Gastroesophageal sphincter (tissue), 3 donors: ENCODE measurements around the gene LDLRAD4.

Source experiments
- CTCF ChIP-seq, 4 experiments: fragments of 200-600 bp in 2 of 4; fragments of 450-650 bp in 2 of 4; sonication (generic) in 1 of 4; IDR thresholded peaks; one replicate each; pipeline ENCODE4 v1.5.1; 2017 to 2019; ENCODE audit warnings: antibody characterized with exemption in 4 of 4, mild to moderate bottlenecking in 2 of 4, moderate library complexity in 2 of 4
- POLR2A ChIP-seq, 2 donors: fragments of 450-650 bp; IDR thresholded peaks; one replicate each; pipeline ENCODE4 v1.6.1; 2017; ENCODE audit warnings: antibody characterized with exemption in 2 of 2, mild to moderate bottlenecking in 2 of 2, moderate library complexity in 1 of 2
- POLR2AphosphoS5 ChIP-seq: sonication (generic); formaldehyde crosslinking; IDR thresholded peaks from one replicate; pipeline ENCODE4 v1.6.1; 2017; ENCODE audit warnings: antibody characterized with exemption

DNA sequence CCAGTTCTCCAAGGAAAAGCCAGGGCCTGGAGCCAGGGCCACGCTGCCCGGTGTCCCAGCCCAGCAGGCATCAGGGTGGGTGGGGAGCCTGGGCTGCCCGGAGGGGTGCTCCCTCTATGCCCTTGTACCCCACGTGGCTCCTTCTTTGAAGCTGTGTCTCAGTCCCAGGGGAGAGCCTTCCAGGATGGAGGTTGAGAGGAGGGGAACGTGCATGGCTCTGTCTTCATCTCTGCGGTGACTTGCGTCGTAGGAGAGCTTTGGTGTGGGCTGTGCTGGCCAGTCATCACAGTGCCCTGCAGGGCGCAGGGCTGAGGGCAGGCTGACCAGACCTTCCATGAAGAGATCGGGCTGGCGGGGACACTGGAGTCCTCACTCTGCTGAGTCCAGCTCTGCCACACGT is 197.2 kb downstream of the LDLRAD4 start:
- no peak for TF ChIP-seq CTCF (IDR thresholded peaks at IDR 0.05)
- TF ChIP-seq POLR2AphosphoS5 = no peak
- TF ChIP-seq POLR2A (IDR thresholded peaks at IDR 0.05) = no peak
